Measurements from ENCODE around the gene GNLY. TPM values are rescaled to one million over a fixed set of nuclear protein-coding genes. Genes with fewer than 3 reads are reported as not detected.

Gene GNLY
- total RNA-seq, 5 donors from 2014 or later (not counting 1 experiment from before 2014, with no cell fraction given): 17.3 to 377 (median 82.9) TPM

DNA sequence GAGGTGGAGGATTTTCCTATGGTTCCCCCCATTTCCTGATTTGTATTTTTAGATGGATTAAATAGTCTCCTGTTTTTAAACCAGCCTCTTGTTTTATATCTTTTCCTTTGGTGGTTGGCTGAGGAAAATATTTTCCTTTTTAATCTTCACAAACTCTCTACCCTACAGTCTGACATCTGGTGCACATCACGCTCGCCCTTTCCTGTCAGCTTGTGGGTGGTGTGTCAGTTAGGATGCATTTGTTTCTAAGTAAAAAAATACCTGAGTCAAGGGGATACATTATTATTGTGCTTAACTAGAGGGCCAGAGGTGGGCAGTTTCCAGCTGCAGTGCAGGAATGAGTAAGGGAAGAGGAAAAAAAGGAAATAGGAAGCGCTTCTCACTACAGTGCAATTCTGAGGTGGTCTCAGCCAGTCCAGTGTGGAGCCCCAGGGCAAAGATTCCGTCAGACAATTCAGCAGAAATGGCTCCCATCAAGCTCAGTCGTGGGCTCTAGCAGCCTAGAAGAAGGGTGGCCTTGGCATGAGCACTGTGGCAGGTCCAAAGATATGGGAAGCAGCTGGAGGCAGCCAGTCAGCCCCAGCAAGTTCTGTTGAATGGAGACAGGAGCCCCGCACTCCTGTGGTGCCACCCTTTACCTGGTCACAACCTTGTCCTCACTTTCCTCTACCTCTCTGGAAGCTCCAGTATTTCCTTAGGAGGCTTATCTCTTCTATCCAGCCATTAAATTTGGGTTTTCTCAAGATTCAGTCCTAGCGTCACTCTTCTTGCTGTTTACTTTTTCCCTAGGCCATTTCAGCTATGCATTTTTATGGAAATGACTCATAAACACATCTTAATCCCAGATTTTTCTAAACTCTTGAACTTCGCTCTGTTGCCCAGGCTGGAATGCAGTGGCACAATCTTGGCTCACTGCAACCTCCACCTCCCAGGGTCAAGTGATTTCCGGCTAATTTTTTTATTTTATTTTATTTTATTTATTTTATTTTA, 44.7 kb upstream of the GNLY start:
- WGBS (ENCODE audit: insufficient coverage): 92% methylated on average over 5 of the region's 9 CpGs
- no peak overlapping the region for H3K27ac ChIP-seq (ENCODE audit: low read length)
- H3K4me1 ChIP-seq (ENCODE audit: control insufficient read depth in 1 of 2, extremely low read depth in 1 of 2, insufficient read depth in 2 of 2, low read length in 2 of 2): no peaks in the 10 kb centered on the region
- H3K9me3 Mint-ChIP-seq: no peaks in the 10 kb centered on the region
- no peaks in the 10 kb centered on the region for H3K4me1 Mint-ChIP-seq
- DNase-seq (no peak), ATAC-seq (replicated peaks in 1 of 4) (no peak)
- peak overlapping the region in 1 of 2 donors; percentile 48 for H3K27ac Mint-ChIP-seq
- H3K36me3 Mint-ChIP-seq: peaks cover 53% of the 10 kb centered on the region
- no peaks in the 10 kb centered on the region for H3K9me3 ChIP-seq
- H3K36me3 ChIP-seq (ENCODE audit: control insufficient read depth in 2 of 2, extremely low read depth in 1 of 2, insufficient read depth in 1 of 2, low read length in 1 of 2): peaks cover 9 to 80% of the 10 kb centered on the region in 2 donors
- ChIA-PET POLR2A (interaction anchor here in 1 of 2 donors (0.9 kb wide), 1 partner anchor 55 kb away, joined by 5 read pairs; no protein-coding TSS in a partner anchor), CTCF (interaction anchor here in 1 of 2 donors (0.7 to 1.0 kb wide), 2 partner anchors 12 to 32 kb away, joined by 3 to 4 read pairs; no protein-coding TSS in a partner anchor)
- no peaks in the 10 kb centered on the region for H3K27me3 Mint-ChIP-seq
- H3K4me3 Mint-ChIP-seq: no peak overlapping the region
- H3K4me3 ChIP-seq (ENCODE audit: control insufficient read depth in 1 of 2, extremely low read depth in 1 of 2, low read length in 1 of 2): no peak overlapping the region
- no peaks in the 10 kb centered on the region for H3K27me3 ChIP-seq (replicated peaks in 1 of 2; ENCODE audit: control insufficient read depth in 2 of 2, extremely low read depth in 1 of 2, insufficient read depth in 2 of 2, low read length in 1 of 2)

DNA sequence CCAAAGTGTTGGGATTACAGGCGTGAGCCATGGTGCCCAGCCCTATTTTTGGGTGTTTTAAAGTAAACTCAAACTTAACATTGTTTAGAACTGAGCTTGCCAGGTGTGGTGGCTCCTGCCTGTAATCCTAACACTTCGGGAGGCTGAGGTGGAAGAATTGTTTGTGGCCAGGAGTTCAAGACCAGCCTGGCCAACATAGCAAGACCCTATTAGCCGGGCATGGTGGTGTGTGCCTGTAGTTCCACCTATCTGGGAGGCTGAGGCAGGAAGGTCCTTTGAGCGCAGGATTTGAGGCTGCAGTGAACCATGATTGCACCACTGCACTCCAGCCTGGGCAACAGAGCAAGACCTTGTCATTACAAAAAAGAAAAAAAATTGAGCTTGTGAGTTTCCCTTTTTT, 43.7 kb upstream of the GNLY start:
- no peak for ATAC-seq (replicated peaks in 1 of 4)

DNA sequence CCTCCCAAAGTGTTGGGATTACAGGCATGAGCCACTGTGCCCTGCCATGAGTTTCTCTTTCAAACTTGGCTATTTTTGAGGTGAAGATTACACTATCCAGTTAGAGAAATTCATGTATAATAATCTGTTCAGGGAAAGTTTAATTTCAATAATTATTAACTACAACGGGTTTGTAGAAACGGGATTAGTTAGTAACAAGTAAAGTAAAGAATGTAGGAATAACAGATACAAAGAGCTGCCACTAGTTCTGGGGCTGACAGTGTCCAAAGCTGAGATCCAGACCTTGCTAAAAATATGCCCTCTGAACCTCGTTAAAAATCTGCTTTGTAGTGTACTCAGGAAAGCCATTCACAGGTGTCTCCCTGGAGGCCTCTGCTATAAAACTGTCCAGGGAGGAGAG, 43.1 kb upstream of the GNLY start:
- POLR2A ChIA-PET: no interaction called here
- no peak for ATAC-seq (replicated peaks in 1 of 4)
- Histone ChIP-seq H3K4me1 (ENCODE audit: control insufficient read depth in 1 of 2, extremely low read depth in 1 of 2, insufficient read depth in 2 of 2, low read length in 2 of 2) (no peaks in the 10 kb centered on the region), H3K27ac (ENCODE audit: low read length) (no peak overlapping the region), H3K36me3 (ENCODE audit: control insufficient read depth in 2 of 2, extremely low read depth in 1 of 2, insufficient read depth in 1 of 2, low read length in 1 of 2) (peaks cover 4 to 67% of the 10 kb centered on the region in 2 donors), H3K27me3 (replicated peaks in 1 of 2; ENCODE audit: control insufficient read depth in 2 of 2, extremely low read depth in 1 of 2, insufficient read depth in 2 of 2, low read length in 1 of 2) (no peaks in the 10 kb centered on the region), H3K4me3 (ENCODE audit: control insufficient read depth in 1 of 2, extremely low read depth in 1 of 2, low read length in 1 of 2) (no peak overlapping the region), H3K9me3 (no peaks in the 10 kb centered on the region)
- no peaks in the 10 kb centered on the region for H3K9me3 Mint-ChIP-seq
- CTCF ChIA-PET: no interaction called here
- no peaks in the 10 kb centered on the region for H3K4me1 Mint-ChIP-seq
- H3K27ac Mint-ChIP-seq: no peak overlapping the region
- WGBS (ENCODE audit: insufficient coverage): 95% methylated on average over 2 of the region's 3 CpGs
- peaks cover 50% of the 10 kb centered on the region for H3K36me3 Mint-ChIP-seq
- H3K4me3 Mint-ChIP-seq: no peak overlapping the region
- no peaks in the 10 kb centered on the region for H3K27me3 Mint-ChIP-seq
- DNase-seq: no peak

More for the DNA sequence above, 43.7 kb upstream of the GNLY start:
- Mint-ChIP-seq H3K4me3 (no peak overlapping the region), H3K4me1 (no peaks in the 10 kb centered on the region), H3K36me3 (peaks cover 53% of the 10 kb centered on the region), H3K9me3 (no peaks in the 10 kb centered on the region), H3K27ac (no peak overlapping the region), H3K27me3 (no peaks in the 10 kb centered on the region)
- H3K9me3 ChIP-seq: no peaks in the 10 kb centered on the region
- no peaks in the 10 kb centered on the region for H3K4me1 ChIP-seq (ENCODE audit: control insufficient read depth in 1 of 2, extremely low read depth in 1 of 2, insufficient read depth in 2 of 2, low read length in 2 of 2)
- ChIA-PET POLR2A (interaction anchor here in 1 of 2 donors (0.9 kb wide), 1 partner anchor 55 kb away, joined by 5 read pairs; no protein-coding TSS in a partner anchor), CTCF (interaction anchor here in 1 of 2 donors (1.0 kb wide), 1 partner anchor 31 kb away, joined by 3 read pairs; no protein-coding TSS in a partner anchor)
- H3K27me3 ChIP-seq (replicated peaks in 1 of 2; ENCODE audit: control insufficient read depth in 2 of 2, extremely low read depth in 1 of 2, insufficient read depth in 2 of 2, low read length in 1 of 2): no peaks in the 10 kb centered on the region
- 90% methylated on average over 2 of the region's 4 CpGs for WGBS (ENCODE audit: insufficient coverage)
- no peak overlapping the region for H3K4me3 ChIP-seq (ENCODE audit: control insufficient read depth in 1 of 2, extremely low read depth in 1 of 2, low read length in 1 of 2)
- peaks cover 6 to 74% of the 10 kb centered on the region in 2 donors for H3K36me3 ChIP-seq (ENCODE audit: control insufficient read depth in 2 of 2, extremely low read depth in 1 of 2, insufficient read depth in 1 of 2, low read length in 1 of 2)
- no peak for DNase-seq
- H3K27ac ChIP-seq (ENCODE audit: low read length): no peak overlapping the region

DNA sequence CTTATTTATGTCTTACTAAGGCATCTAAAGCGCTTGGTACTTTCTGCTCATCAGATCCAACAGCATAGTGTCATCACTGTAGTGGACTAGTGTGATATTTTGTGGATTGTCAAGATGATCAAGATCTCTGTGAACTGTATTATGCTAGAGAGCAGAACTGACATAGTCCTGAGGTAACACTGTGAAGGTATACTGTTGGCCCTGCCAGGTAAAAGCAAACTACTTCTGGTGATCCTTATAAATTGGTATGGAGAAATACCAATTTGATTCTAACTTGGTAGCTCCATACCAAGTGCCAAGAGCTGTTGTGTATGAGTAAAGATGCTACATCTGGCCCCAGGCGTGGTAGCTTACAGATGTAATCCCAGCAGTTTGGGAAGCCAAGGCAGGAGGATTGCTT, 42.1 kb upstream of the GNLY start:
- peaks cover 46% of the 10 kb centered on the region for H3K36me3 Mint-ChIP-seq
- Histone ChIP-seq H3K4me1 (ENCODE audit: control insufficient read depth in 1 of 2, extremely low read depth in 1 of 2, insufficient read depth in 2 of 2, low read length in 2 of 2) (no peaks in the 10 kb centered on the region), H3K9me3 (no peaks in the 10 kb centered on the region), H3K4me3 (ENCODE audit: control insufficient read depth in 1 of 2, extremely low read depth in 1 of 2, low read length in 1 of 2) (no peak overlapping the region), H3K36me3 (ENCODE audit: control insufficient read depth in 2 of 2, extremely low read depth in 1 of 2, insufficient read depth in 1 of 2, low read length in 1 of 2) (peaks cover 4 to 63% of the 10 kb centered on the region in 2 donors), H3K27me3 (replicated peaks in 1 of 2; ENCODE audit: control insufficient read depth in 2 of 2, extremely low read depth in 1 of 2, insufficient read depth in 2 of 2, low read length in 1 of 2) (no peaks in the 10 kb centered on the region), H3K27ac (ENCODE audit: low read length) (no peak overlapping the region)
- no peak overlapping the region for H3K4me3 Mint-ChIP-seq
- H3K4me1 Mint-ChIP-seq: no peaks in the 10 kb centered on the region
- no peak for ATAC-seq (replicated peaks in 1 of 4)
- CTCF ChIA-PET: interaction anchor here in 1 of 2 donors (0.6 to 0.9 kb wide), 2 partner anchors 12 to 14 kb away, joined by 3 read pairs; no protein-coding TSS in a partner anchor
- POLR2A ChIA-PET: no interaction called here
- no peaks in the 10 kb centered on the region for H3K9me3 Mint-ChIP-seq
- no peak for DNase-seq
- H3K27ac Mint-ChIP-seq: no peak overlapping the region
- no peaks in the 10 kb centered on the region for H3K27me3 Mint-ChIP-seq
- WGBS (ENCODE audit: insufficient coverage): 80% methylated on average over 1 of the region's 2 CpGs

DNA sequence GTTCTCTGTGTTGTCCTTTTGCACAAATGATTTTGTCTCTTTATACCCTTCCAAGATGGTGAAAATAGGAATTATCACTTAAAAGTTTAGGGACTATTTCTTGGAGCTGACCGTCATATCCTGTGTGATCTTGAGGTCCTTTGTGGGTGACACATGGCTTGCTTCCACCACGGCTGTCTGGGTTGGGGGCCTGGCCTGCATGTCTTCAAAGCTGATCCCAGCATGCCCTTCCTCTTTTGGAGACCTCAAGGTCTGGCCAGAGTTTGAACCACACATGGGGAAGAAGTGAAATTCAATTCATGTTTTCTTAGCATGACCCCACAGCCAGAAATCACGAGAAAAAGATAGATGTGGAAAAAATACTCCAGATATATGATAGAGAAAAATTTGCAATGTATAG, 40.2 kb upstream of the GNLY start:
- WGBS (ENCODE audit: insufficient coverage): 100% methylated on average over 1 of the region's 3 CpGs
- no peak overlapping the region for H3K27ac ChIP-seq (ENCODE audit: low read length)
- CTCF ChIA-PET: no interaction called here
- H3K4me1 ChIP-seq (ENCODE audit: control insufficient read depth in 1 of 2, extremely low read depth in 1 of 2, insufficient read depth in 2 of 2, low read length in 2 of 2): no peaks in the 10 kb centered on the region
- Mint-ChIP-seq H3K27ac (no peak overlapping the region), H3K4me3 (no peak overlapping the region), H3K36me3 (peaks cover 40% of the 10 kb centered on the region), H3K9me3 (no peaks in the 10 kb centered on the region), H3K4me1 (peaks cover 0 to under 1% (median 0%) of the 10 kb centered on the region in 3 donors), H3K27me3 (no peaks in the 10 kb centered on the region)
- no peak for ATAC-seq (replicated peaks in 1 of 4)
- DNase-seq: no peak
- H3K9me3 ChIP-seq: no peaks in the 10 kb centered on the region
- no peaks in the 10 kb centered on the region for H3K27me3 ChIP-seq (replicated peaks in 1 of 2; ENCODE audit: control insufficient read depth in 2 of 2, extremely low read depth in 1 of 2, insufficient read depth in 2 of 2, low read length in 1 of 2)
- H3K36me3 ChIP-seq (ENCODE audit: control insufficient read depth in 2 of 2, extremely low read depth in 1 of 2, insufficient read depth in 1 of 2, low read length in 1 of 2): peaks cover 8 to 44% of the 10 kb centered on the region in 2 donors
- no peak overlapping the region for H3K4me3 ChIP-seq (ENCODE audit: control insufficient read depth in 1 of 2, extremely low read depth in 1 of 2, low read length in 1 of 2)
- POLR2A ChIA-PET: no interaction called here

DNA sequence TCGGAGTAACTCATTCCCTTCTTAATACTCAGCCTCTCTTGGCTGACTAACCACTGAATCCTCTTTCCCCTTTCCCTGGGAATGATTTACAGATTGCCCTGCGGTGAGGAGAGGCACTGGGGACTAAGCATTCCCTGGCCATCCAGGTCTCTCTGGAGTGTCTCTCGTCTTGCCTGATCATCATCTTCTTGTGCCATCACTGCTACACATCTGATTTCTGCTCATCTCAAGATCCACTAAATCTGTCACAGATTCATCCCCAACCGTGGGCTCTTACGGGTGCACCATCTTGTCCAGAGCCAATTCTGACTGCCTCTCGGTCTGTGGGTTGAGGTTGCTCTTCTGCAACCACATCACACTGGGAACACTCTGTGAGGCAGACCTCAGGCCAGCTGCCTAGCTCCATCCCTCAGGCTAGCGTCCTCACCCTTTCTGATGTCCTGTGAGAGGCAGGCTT, 38.2 kb upstream of the GNLY start:
- DNase-seq (no peak), ATAC-seq (replicated peaks in 1 of 4) (no peak)
- H3K4me3 ChIP-seq (ENCODE audit: control insufficient read depth in 1 of 2, extremely low read depth in 1 of 2, low read length in 1 of 2): no peak overlapping the region
- no peaks in the 10 kb centered on the region for H3K9me3 ChIP-seq
- WGBS (ENCODE audit: insufficient coverage): 88% methylated on average over 4 of the region's 7 CpGs
- H3K27ac ChIP-seq (ENCODE audit: low read length): no peak overlapping the region
- peaks cover 0 to 3% of the 10 kb centered on the region in 2 experiments for H3K4me1 ChIP-seq (ENCODE audit: control insufficient read depth in 1 of 2, extremely low read depth in 1 of 2, insufficient read depth in 2 of 2, low read length in 2 of 2)
- ChIA-PET POLR2A (interaction anchor here in 1 of 2 donors (0.7 kb wide), 1 partner anchor 39 kb away, joined by 6 read pairs; no protein-coding TSS in a partner anchor), CTCF (interaction anchor here in 1 of 2 donors (0.6 kb wide), 1 partner anchor 548 kb away, joined by 5 read pairs; no protein-coding TSS in a partner anchor)
- Mint-ChIP-seq H3K27me3 (no peaks in the 10 kb centered on the region), H3K27ac (no peak overlapping the region), H3K4me1 (peaks cover 0 to 3% (median 0%) of the 10 kb centered on the region in 3 donors), H3K9me3 (no peaks in the 10 kb centered on the region), H3K4me3 (no peak overlapping the region), H3K36me3 (peaks cover 33% of the 10 kb centered on the region)
- H3K27me3 ChIP-seq (replicated peaks in 1 of 2; ENCODE audit: control insufficient read depth in 2 of 2, extremely low read depth in 1 of 2, insufficient read depth in 2 of 2, low read length in 1 of 2): no peaks in the 10 kb centered on the region
- H3K36me3 ChIP-seq (ENCODE audit: control insufficient read depth in 2 of 2, extremely low read depth in 1 of 2, insufficient read depth in 1 of 2, low read length in 1 of 2): peaks cover 4 to 36% of the 10 kb centered on the region in 2 donors
